WTC11 (cell line): ENCODE results near the gene MGAT5B. TPM values are rescaled to one million over a fixed set of nuclear protein-coding genes. Genes with fewer than 3 reads are reported as not detected.

Source experiments
- ATAC-seq: fragments of 200-7000 bp; cut with Tn5 transposase; 2 replicates; pipeline ENCODE4 v1.10.0; 2021; ENCODE audit warnings: mild to moderate bottlenecking, moderate library complexity
- CTCF ChIA-PET: fragments of 300-600 bp; sonication (Branson Sonifier 250); formaldehyde crosslinking; loops from one replicate; lab custom pipeline; 2021; ENCODE audit warnings: antibody characterized with exemption; lab: Charles Lee
- POLR2A ChIA-PET: fragments of 350-600 bp; sonication (Branson Sonifier 250); formaldehyde crosslinking; loops from one replicate; lab custom pipeline; 2021; ENCODE audit warnings: antibody characterized with exemption; lab: Charles Lee
- DNase-seq: peaks from one replicate; pipeline ENCODE4 v3.0.0; 2021; ENCODE audit warnings: low spot score
- H3K27ac Mint-ChIP-seq: 2 replicates; pipeline ENCODE4 v1.8.0; 2021; ENCODE audit warnings: mixed read lengths
- H3K27me3 Mint-ChIP-seq: 2 replicates; pipeline ENCODE4 v1.8.0; 2021; ENCODE audit warnings: low read depth, mild to moderate bottlenecking, moderate library complexity, mixed read lengths
- H3K36me3 Mint-ChIP-seq: 2 replicates; pipeline ENCODE4 v1.8.0; 2021; ENCODE audit warnings: mixed read lengths
- H3K4me1 Mint-ChIP-seq: 2 replicates; pipeline ENCODE4 v1.8.0; 2022; ENCODE audit warnings: mixed read lengths
- H3K4me3 Mint-ChIP-seq: 2 replicates; pipeline ENCODE4 v1.8.0; 2021; ENCODE audit warnings: mild to moderate bottlenecking, moderate library complexity, mixed read lengths
- H3K9me3 Mint-ChIP-seq: 2 replicates; pipeline ENCODE4 v1.8.0; 2021; ENCODE audit warnings: mixed read lengths
- ATF3 ChIP-seq: sonication (generic); formaldehyde crosslinking; conservative IDR thresholded peaks from 2 replicates; pipeline ENCODE4 v1.8.1; 2022; ENCODE audit warnings: mild to moderate bottlenecking, missing genetic modification reagents
- E2F1 ChIP-seq: sonication (generic); formaldehyde crosslinking; IDR thresholded peaks from 2 replicates; pipeline ENCODE4 v1.8.0; 2022; ENCODE audit warnings: mild to moderate bottlenecking, missing genetic modification reagents
- ELF4 ChIP-seq: sonication (generic); formaldehyde crosslinking; IDR thresholded peaks from 2 replicates; pipeline ENCODE4 v1.8.1; 2022; ENCODE audit warnings: low read depth, mild to moderate bottlenecking, moderate library complexity, missing genetic modification reagents
- EMX1 ChIP-seq: fragments of 250-450 bp; sonication (Bioruptor Pico); IDR thresholded peaks from 2 replicates; pipeline ENCODE4 v1.8.0; 2021; ENCODE audit warnings: mild to moderate bottlenecking
- ESRRA ChIP-seq: sonication (generic); formaldehyde crosslinking; IDR thresholded peaks from 2 replicates; pipeline ENCODE4 v1.8.1; 2022; ENCODE audit warnings: mild to moderate bottlenecking, missing genetic modification reagents, borderline replicate concordance
- FOXP1 ChIP-seq: sonication (generic); formaldehyde crosslinking; IDR thresholded peaks from 2 replicates; pipeline ENCODE4 v1.8.0; 2022; ENCODE audit warnings: missing genetic modification reagents, mild to moderate bottlenecking, moderate library complexity, borderline replicate concordance
- FOXP4 ChIP-seq: sonication (generic); formaldehyde crosslinking; IDR thresholded peaks from 2 replicates; pipeline ENCODE4 v1.8.0; 2022; ENCODE audit warnings: mild to moderate bottlenecking, missing genetic modification reagents
- HMGXB4 ChIP-seq: sonication (generic); formaldehyde crosslinking; IDR thresholded peaks from 2 replicates; pipeline ENCODE4 v1.8.1; 2023; ENCODE audit warnings: mild to moderate bottlenecking, moderate library complexity, missing genetic modification reagents
- RELA ChIP-seq: sonication (generic); formaldehyde crosslinking; IDR thresholded peaks from 2 replicates; pipeline ENCODE4 v1.8.1; 2022; ENCODE audit warnings: missing genetic modification reagents, mild to moderate bottlenecking, borderline replicate concordance
- SMAD4 ChIP-seq: sonication (generic); formaldehyde crosslinking; IDR thresholded peaks from 2 replicates; pipeline ENCODE4 v1.8.0; 2022; ENCODE audit warnings: mild to moderate bottlenecking, missing genetic modification reagents
- TEAD1 ChIP-seq: sonication (generic); formaldehyde crosslinking; IDR thresholded peaks from 2 replicates; pipeline ENCODE4 v1.8.0; 2022; ENCODE audit warnings: mild to moderate bottlenecking, missing genetic modification reagents
- ZNF121 ChIP-seq: sonication (generic); formaldehyde crosslinking; IDR thresholded peaks from 2 replicates; pipeline ENCODE4 v1.8.0; 2023; ENCODE audit warnings: missing genetic modification reagents
- ZNF232 ChIP-seq: sonication (generic); formaldehyde crosslinking; IDR thresholded peaks from 2 replicates; pipeline ENCODE4 v1.8.0; 2022; ENCODE audit warnings: mild to moderate bottlenecking, missing genetic modification reagents
- ZNF396 ChIP-seq: fragments of 250-450 bp; sonication (Bioruptor Pico); IDR thresholded peaks from 2 replicates; pipeline ENCODE4 v1.8.0; 2021; ENCODE audit warnings: mild to moderate bottlenecking, moderate library complexity, borderline replicate concordance
- ZNF532 ChIP-seq: fragments of 250-450 bp; sonication (Bioruptor Pico); IDR thresholded peaks from 2 replicates; pipeline ENCODE4 v1.9.0; 2021; ENCODE audit warnings: mild to moderate bottlenecking, borderline replicate concordance
- total RNA-seq: library from RNA; stranded (reverse); gene quantifications from 3 replicates; pipeline ENCODE4 v1.2.3, GENCODE V29; 2021
- TF ChIP-seq, protein P1 (sequence below): sonication (generic); formaldehyde crosslinking; IDR thresholded peaks from 2 replicates; pipeline ENCODE4 v1.8.1; 2023; ENCODE audit warnings: mild to moderate bottlenecking, missing genetic modification reagents, borderline replicate concordance
- TF ChIP-seq, protein P2 (sequence below): fragments of 250-450 bp; sonication (Bioruptor Pico); IDR thresholded peaks from 2 replicates; pipeline ENCODE4 v1.8.0; 2021; ENCODE audit warnings: mild to moderate bottlenecking
- TF ChIP-seq, protein P3 (sequence below): sonication (generic); formaldehyde crosslinking; IDR thresholded peaks from 2 replicates; pipeline ENCODE4 v1.8.1; 2022; ENCODE audit warnings: low read depth, missing genetic modification reagents, borderline replicate concordance

MGAT5B gene
- total RNA-seq, 1 experiment from 2014 or later, result 11.6 TPM

DNA sequence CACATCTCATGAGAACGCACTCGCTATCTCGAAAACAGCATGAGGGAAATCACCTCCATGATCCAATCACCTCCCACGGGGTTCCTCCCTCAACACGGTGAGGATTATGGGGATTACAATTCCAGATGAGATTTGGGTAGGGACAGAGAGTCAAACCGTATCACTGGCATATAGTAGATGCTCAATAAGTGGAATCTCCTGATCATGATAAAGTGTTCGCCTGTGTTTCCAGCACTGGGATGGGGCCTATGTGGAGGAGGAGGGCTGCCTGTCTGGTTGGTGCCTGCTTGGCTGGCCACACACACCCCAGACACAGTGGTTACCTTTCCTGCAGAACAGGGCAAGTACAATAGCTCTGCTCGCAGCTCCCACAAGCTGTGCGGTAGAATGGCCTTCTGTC lies 6.1 kb upstream of the MGAT5B start (continued):
- no peak for TF ChIP-seq ESRRA
- TF ChIP-seq EMX1 (CRISPR knock-in tag), result no peak
- no peak for TF ChIP-seq TEAD1 (CRISPR knock-in tag)
- no peak for TF ChIP-seq ZNF232 (CRISPR knock-in tag)

DNA sequence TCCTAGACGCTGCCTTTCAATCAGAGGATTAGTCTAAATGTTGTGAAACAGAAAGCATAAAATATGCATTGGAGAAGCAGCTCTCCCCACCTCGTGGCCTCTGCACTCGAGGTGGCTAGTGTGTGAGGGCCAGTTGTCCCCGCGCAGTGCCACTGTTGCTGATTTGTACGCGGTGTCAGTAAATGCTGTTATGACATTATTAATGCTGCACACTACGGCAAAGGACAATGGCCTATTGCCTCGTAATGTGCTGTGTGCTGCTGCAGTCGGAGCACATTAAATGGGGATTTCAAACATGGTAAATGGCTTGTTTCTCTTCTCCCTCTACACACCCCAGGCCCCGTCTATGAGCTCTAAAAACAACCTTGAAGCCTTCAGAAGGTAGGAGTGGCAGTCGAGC lies 5.7 kb upstream of the MGAT5B start:
- no peak overlapping the region for H3K4me3 Mint-ChIP-seq
- H3K9me3 Mint-ChIP-seq, result peaks cover 6% of the 10 kb centered on the region; the same call in 1 of the 2 replicates
- H3K27me3 Mint-ChIP-seq, result peaks cover 7% of the 10 kb centered on the region
- CTCF ChIA-PET, result no interaction called here
- DNase-seq (no peak), ATAC-seq (no peak)
- H3K27ac Mint-ChIP-seq, result no peak overlapping the region; the same call in 1 of the 2 replicates
- H3K36me3 Mint-ChIP-seq, result no peaks in the 10 kb centered on the region
- POLR2A ChIA-PET, result no interaction called here
- TF ChIP-seq ZNF121 (CRISPR knock-in tag) (no peak), HMGXB4 (CRISPR knock-in tag) (no peak), ELF4 (no peak), FOXP1 (CRISPR knock-in tag) (no peak), ZNF396 (no peak), FOXP4 (CRISPR knock-in tag) (no peak), ZNF532 (CRISPR knock-in tag) (no peak), RELA (no peak), ATF3 (no peak), SMAD4 (CRISPR knock-in tag) (no peak), E2F1 (CRISPR knock-in tag) (no peak)
- TF ChIP-seq, protein P1, sequence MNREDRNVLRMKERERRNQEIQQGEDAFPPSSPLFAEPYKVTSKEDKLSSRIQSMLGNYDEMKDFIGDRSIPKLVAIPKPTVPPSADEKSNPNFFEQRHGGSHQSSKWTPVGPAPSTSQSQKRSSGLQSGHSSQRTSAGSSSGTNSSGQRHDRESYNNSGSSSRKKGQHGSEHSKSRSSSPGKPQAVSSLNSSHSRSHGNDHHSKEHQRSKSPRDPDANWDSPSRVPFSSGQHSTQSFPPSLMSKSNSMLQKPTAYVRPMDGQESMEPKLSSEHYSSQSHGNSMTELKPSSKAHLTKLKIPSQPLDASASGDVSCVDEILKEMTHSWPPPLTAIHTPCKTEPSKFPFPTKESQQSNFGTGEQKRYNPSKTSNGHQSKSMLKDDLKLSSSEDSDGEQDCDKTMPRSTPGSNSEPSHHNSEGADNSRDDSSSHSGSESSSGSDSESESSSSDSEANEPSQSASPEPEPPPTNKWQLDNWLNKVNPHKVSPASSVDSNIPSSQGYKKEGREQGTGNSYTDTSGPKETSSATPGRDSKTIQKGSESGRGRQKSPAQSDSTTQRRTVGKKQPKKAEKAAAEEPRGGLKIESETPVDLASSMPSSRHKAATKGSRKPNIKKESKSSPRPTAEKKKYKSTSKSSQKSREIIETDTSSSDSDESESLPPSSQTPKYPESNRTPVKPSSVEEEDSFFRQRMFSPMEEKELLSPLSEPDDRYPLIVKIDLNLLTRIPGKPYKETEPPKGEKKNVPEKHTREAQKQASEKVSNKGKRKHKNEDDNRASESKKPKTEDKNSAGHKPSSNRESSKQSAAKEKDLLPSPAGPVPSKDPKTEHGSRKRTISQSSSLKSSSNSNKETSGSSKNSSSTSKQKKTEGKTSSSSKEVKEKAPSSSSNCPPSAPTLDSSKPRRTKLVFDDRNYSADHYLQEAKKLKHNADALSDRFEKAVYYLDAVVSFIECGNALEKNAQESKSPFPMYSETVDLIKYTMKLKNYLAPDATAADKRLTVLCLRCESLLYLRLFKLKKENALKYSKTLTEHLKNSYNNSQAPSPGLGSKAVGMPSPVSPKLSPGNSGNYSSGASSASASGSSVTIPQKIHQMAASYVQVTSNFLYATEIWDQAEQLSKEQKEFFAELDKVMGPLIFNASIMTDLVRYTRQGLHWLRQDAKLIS, result no peak
- TF ChIP-seq, protein P2, sequence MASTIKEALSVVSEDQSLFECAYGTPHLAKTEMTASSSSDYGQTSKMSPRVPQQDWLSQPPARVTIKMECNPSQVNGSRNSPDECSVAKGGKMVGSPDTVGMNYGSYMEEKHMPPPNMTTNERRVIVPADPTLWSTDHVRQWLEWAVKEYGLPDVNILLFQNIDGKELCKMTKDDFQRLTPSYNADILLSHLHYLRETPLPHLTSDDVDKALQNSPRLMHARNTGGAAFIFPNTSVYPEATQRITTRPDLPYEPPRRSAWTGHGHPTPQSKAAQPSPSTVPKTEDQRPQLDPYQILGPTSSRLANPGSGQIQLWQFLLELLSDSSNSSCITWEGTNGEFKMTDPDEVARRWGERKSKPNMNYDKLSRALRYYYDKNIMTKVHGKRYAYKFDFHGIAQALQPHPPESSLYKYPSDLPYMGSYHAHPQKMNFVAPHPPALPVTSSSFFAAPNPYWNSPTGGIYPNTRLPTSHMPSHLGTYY (CRISPR knock-in tag), result no peak
- TF ChIP-seq, protein P3, sequence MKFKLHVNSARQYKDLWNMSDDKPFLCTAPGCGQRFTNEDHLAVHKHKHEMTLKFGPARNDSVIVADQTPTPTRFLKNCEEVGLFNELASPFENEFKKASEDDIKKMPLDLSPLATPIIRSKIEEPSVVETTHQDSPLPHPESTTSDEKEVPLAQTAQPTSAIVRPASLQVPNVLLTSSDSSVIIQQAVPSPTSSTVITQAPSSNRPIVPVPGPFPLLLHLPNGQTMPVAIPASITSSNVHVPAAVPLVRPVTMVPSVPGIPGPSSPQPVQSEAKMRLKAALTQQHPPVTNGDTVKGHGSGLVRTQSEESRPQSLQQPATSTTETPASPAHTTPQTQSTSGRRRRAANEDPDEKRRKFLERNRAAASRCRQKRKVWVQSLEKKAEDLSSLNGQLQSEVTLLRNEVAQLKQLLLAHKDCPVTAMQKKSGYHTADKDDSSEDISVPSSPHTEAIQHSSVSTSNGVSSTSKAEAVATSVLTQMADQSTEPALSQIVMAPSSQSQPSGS (CRISPR knock-in tag), result no peak
- H3K4me1 Mint-ChIP-seq, result peaks cover 8% of the 10 kb centered on the region
